HL-60 (cell line): ENCODE results near the gene TCHP.

ENCODE experiments used
- DNase-seq, 2 experiments: peaks; one replicate each; pipeline ENCODE4 v3.0.0-alpha.2; 2010 to 2020; ENCODE audit warnings: low read depth in 1 of 2, low spot score in 1 of 2
- H3K27ac ChIP-seq: fragments of 250-450 bp; sonication (Bioruptor Pico); replicated peaks from 2 replicates; pipeline ENCODE4 v1.5.1; 2020; ENCODE audit warnings: mild to moderate bottlenecking, moderate library complexity
- H3K27me3 ChIP-seq: fragments of 250-450 bp; sonication (Bioruptor Pico); 2 replicates; pipeline ENCODE4 v1.5.1; 2021; ENCODE audit warnings: mild to moderate bottlenecking, moderate library complexity; ENCODE audit not compliant: insufficient read depth, poor library complexity, severe bottlenecking
- H3K4me3 ChIP-seq: replicated peaks from 2 replicates; pipeline ENCODE4 v1.5.1; 2011; ENCODE audit warnings: mild to moderate bottlenecking, control low read depth, low read length; ENCODE audit not compliant: insufficient read depth
- GABPA ChIP-seq: IDR thresholded peaks from 2 replicates; pipeline ENCODE4 v1.6.1; 2012; ENCODE audit warnings: low read depth
- POLR2AphosphoS5 ChIP-seq: IDR thresholded peaks from 2 replicates; pipeline ENCODE4 v1.6.1; 2012; ENCODE audit warnings: low read depth
- SPI1 ChIP-seq: IDR thresholded peaks from 2 replicates; pipeline ENCODE4 v1.6.1; 2012; ENCODE audit warnings: low read depth, mild to moderate bottlenecking, borderline replicate concordance
- TF ChIP-seq, protein P1 (sequence below): IDR thresholded peaks from one replicate; pipeline ENCODE4 v1.5.1; 2011; ENCODE audit warnings: low read length, control low read depth, inconsistent platforms; ENCODE audit not compliant: insufficient read depth
- TF ChIP-seq, protein P2 (sequence below): IDR thresholded peaks from 2 replicates; pipeline ENCODE4 v1.6.1; 2012; ENCODE audit warnings: low read depth; ENCODE audit not compliant: insufficient replicate concordance

TCHP gene

DNA sequence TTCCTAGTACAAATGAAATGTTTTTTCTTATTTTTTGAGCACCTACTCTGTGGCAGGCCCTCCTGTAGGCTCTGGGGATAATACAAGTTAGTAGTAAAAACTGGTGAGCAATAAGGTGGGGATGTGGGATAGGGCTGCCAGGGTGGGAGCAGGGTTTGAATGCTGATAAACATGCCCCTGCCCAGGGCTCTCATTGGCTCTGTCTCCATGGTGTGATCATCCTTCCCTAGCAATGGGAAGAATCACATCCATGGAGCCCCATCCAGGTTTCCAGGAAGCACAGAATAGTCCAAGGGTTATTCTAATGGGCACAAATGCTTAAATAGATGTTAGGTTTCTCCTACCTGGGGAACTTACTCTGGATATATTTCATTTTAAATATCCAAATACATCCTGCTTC lies 50.6 kb downstream of the TCHP start:
- no peak overlapping the region for H3K27ac ChIP-seq
- TF ChIP-seq, protein P1, sequence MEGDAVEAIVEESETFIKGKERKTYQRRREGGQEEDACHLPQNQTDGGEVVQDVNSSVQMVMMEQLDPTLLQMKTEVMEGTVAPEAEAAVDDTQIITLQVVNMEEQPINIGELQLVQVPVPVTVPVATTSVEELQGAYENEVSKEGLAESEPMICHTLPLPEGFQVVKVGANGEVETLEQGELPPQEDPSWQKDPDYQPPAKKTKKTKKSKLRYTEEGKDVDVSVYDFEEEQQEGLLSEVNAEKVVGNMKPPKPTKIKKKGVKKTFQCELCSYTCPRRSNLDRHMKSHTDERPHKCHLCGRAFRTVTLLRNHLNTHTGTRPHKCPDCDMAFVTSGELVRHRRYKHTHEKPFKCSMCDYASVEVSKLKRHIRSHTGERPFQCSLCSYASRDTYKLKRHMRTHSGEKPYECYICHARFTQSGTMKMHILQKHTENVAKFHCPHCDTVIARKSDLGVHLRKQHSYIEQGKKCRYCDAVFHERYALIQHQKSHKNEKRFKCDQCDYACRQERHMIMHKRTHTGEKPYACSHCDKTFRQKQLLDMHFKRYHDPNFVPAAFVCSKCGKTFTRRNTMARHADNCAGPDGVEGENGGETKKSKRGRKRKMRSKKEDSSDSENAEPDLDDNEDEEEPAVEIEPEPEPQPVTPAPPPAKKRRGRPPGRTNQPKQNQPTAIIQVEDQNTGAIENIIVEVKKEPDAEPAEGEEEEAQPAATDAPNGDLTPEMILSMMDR, result no peak
- TF ChIP-seq GABPA, result no peak
- TF ChIP-seq SPI1, result no peak
- TF ChIP-seq, protein P2, sequence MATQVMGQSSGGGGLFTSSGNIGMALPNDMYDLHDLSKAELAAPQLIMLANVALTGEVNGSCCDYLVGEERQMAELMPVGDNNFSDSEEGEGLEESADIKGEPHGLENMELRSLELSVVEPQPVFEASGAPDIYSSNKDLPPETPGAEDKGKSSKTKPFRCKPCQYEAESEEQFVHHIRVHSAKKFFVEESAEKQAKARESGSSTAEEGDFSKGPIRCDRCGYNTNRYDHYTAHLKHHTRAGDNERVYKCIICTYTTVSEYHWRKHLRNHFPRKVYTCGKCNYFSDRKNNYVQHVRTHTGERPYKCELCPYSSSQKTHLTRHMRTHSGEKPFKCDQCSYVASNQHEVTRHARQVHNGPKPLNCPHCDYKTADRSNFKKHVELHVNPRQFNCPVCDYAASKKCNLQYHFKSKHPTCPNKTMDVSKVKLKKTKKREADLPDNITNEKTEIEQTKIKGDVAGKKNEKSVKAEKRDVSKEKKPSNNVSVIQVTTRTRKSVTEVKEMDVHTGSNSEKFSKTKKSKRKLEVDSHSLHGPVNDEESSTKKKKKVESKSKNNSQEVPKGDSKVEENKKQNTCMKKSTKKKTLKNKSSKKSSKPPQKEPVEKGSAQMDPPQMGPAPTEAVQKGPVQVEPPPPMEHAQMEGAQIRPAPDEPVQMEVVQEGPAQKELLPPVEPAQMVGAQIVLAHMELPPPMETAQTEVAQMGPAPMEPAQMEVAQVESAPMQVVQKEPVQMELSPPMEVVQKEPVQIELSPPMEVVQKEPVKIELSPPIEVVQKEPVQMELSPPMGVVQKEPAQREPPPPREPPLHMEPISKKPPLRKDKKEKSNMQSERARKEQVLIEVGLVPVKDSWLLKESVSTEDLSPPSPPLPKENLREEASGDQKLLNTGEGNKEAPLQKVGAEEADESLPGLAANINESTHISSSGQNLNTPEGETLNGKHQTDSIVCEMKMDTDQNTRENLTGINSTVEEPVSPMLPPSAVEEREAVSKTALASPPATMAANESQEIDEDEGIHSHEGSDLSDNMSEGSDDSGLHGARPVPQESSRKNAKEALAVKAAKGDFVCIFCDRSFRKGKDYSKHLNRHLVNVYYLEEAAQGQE, result no peak
- TF ChIP-seq POLR2AphosphoS5, result no peak
- no peak overlapping the region for H3K4me3 ChIP-seq
- H3K27me3 ChIP-seq, result no peaks in the 10 kb centered on the region
- no peak for DNase-seq

DNA sequence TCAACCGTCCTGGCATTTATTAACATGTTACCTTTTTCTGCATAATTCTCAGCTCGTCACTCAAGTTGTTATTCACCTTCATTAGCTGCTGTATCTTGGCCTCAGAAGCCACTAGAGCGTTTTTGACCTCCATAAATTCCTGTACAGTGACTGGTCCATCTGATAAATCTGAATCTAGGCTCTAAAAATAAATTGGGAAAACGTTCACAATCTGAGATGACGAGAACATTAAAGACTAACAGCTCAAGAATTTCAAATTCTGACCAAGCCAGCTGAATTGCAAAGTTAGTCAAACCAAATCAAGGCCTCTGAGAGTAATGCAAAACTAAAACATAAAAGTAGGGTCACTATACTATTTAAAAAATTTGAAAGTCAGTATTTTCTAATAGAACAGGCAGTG lies 51.1 kb downstream of the TCHP start:
- no peak overlapping the region for H3K4me3 ChIP-seq
- no peak for TF ChIP-seq SPI1
- TF ChIP-seq, protein P2, result no peak
- no peak for TF ChIP-seq POLR2AphosphoS5
- TF ChIP-seq, protein P1, result no peak
- TF ChIP-seq GABPA, result no peak

DNA sequence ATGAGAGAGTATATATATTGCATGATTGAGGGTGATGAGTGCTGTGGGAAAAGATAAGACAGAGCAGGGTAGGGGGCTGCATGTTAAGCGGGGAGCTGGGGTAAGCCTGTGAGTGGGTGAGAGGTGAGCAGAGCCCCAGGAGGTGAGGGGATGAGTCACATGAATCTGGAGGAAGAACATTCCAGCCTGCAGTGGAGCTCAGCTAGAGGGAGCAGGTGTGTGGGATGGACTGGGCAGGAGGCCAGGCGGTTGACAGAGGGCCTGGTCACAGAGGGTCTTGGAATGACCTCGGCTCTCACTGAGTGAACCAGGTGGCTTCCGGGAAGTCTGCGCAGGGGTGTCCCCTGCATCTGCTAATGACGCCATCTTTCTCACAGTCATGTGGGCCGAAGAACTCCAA lies 51.7 kb downstream of the TCHP start:
- DNase-seq, result no peak
- no peak overlapping the region for H3K27ac ChIP-seq
- H3K27me3 ChIP-seq, result no peaks in the 10 kb centered on the region
- no peak overlapping the region for H3K4me3 ChIP-seq
- TF ChIP-seq, protein P2, result no peak
- no peak for TF ChIP-seq GABPA
- no peak for TF ChIP-seq SPI1
- no peak for TF ChIP-seq POLR2AphosphoS5
- TF ChIP-seq, protein P1, result no peak

More for the DNA sequence above, 51.1 kb downstream of the TCHP start:
- no peak for DNase-seq
- H3K27me3 ChIP-seq, result no peaks in the 10 kb centered on the region
- no peak overlapping the region for H3K27ac ChIP-seq
